ENCODE results near the gene NOP56. TPM values are rescaled to one million over a fixed set of nuclear protein-coding genes. Genes with fewer than 3 reads are reported as not detected.

NOP56 gene
- total and polyA plus RNA-seq, 9 of the 15 experiments (the other 6 are each of a cell fraction or from before 2014, with no cell fraction given), result 295 to 697 (median 439) TPM

GRCh38 chr20:2692036-2692885 lies 39.8 kb downstream of the NOP56 start, which contains the start of gene EBF4:
Gene EBF4, plus strand, starts transcription at chr20:2692780. Its CDS starts 866 bp downstream, at chr20:2693646.
- no TSS peak for BruUV-seq (replicated peaks)
- intact Hi-C loops (cut with micrococcal nuclease), result no loop called here
- Histone ChIP-seq H2AFZ (ENCODE audit: low read depth, low read length) (peak within 1 kb of the TSS; percentile 51; the same call in 1 of the 2 replicates), H3K4me1 (replicated peaks in 1 of 2; ENCODE audit: control insufficient read depth in 2 of 2, insufficient read depth in 2 of 2, low read length in 2 of 2) (peaks cover 0 to 19% of the 10 kb centered on the region in 2 experiments; a peak in 3 of 5 replicates), H3K27me3 (ENCODE audit: control insufficient read depth in 2 of 2, insufficient read depth in 2 of 2, low read length in 2 of 2) (peaks cover 12 to 56% of the 10 kb centered on the region in 2 experiments; a peak in 4 of 5 replicates), H3K27ac (ENCODE audit: extremely low read depth, low read depth, low read length) (no peak within 1 kb of the TSS), H3K9me3 (replicated peaks; ENCODE audit: control insufficient read depth, insufficient read depth, low read depth, low read length) (no peaks in the 10 kb centered on the region), H3K79me2 (ENCODE audit: control insufficient read depth, insufficient read depth, low read length) (no peaks in the 10 kb centered on the region), H3K9me1 (ENCODE audit: control insufficient read depth, insufficient read depth, low read length) (no peaks in the 10 kb centered on the region), H3K4me2 (ENCODE audit: insufficient read depth, low read length) (peak within 1 kb of the TSS; percentile 52), H3K4me3 (no peak within 1 kb of the TSS), H3K36me3 (ENCODE audit: control insufficient read depth, insufficient read depth, low read length) (no peaks in the 10 kb centered on the region), H3K9ac (ENCODE audit: insufficient read depth in 1 of 2, low read depth in 2 of 2, low read length in 2 of 2) (peak within 1 kb of the TSS in 1 of 2 experiments; percentile 52; a peak in 1 of 4 replicates), H4K20me1 (replicated peaks; ENCODE audit: control insufficient read depth, insufficient read depth, low read length) (no peaks in the 10 kb centered on the region)
- CTCF ChIA-PET (ENCODE audit: low intra/inter-chr PET ratio), result interaction anchor here (0.6 kb wide), 1 partner anchor 426 kb away, joined by 3 read pairs; no protein-coding TSS in a partner anchor
- no peak for FAIRE-seq
- ATAC-seq, result 0 out of 3 replicates have a peak, but pooled peaks have one; percentile 17
- under 1% methylated on average over 21 of the region's 106 CpGs for WGBS (ENCODE audit: insufficient coverage, low coverage, missing lambda C conversion rate)
- peak; percentile 22 to 93 (median 78) for DNase-seq (ENCODE audit: extremely low read depth in 1 of 4, low spot score in 3 of 4)
- POLR2A ChIA-PET, result interaction anchor here (0.5 kb wide), 1 partner anchor 34 kb away, joined by 4 read pairs; no protein-coding TSS in a partner anchor
- in situ Hi-C loops (cut with MboI), result no loop called here
- TF ChIP-seq ZBTB8A (IDR thresholded peaks at IDR 0.05; ENCODE audit: partially characterized antibody) (no peak), PRPF4 (IDR thresholded peaks at IDR 0.05; ENCODE audit: insufficient read depth, low read depth, low read length, poor library complexity, severe bottlenecking) (no peak), L3MBTL2 (IDR thresholded peaks at IDR 0.05) (peak; percentile 97), SETDB1 (IDR thresholded peaks at IDR 0.05; ENCODE audit: low read length) (no peak), PHB2 (IDR thresholded peaks at IDR 0.05; ENCODE audit: low read depth) (no peak), SNIP1 (IDR thresholded peaks at IDR 0.05; ENCODE audit: low read depth) (no peak), ZNF778 (CRISPR knock-in tag; IDR thresholded peaks at IDR 0.05) (no peak), ZBTB40 (IDR thresholded peaks at IDR 0.05) (no peak), ZBTB40 (CRISPR knock-in tag; IDR thresholded peaks at IDR 0.05) (no peak), CTBP1 (IDR thresholded peaks at IDR 0.05; ENCODE audit: borderline replicate concordance) (peak; percentile 46; the same call in 1 of the 2 replicates), ILF3 (IDR thresholded peaks at IDR 0.05; ENCODE audit: borderline replicate concordance) (no peak)

Measured in K562 (cell line).